GM12801 (cell line): ENCODE results near the gene EPHB1.

Source experiments
- TF ChIP-seq, protein P1 (sequence below): IDR thresholded peaks from one replicate; pipeline ENCODE4 v1.5.1; 2011; ENCODE audit warnings: control low read depth; ENCODE audit not compliant: insufficient read length; ENCODE audit errors: extremely low read depth

Gene EPHB1

GRCh38 chr3:134824791-134825190 is 29.7 kb downstream of the EPHB1 start:
- TF ChIP-seq, protein P1, sequence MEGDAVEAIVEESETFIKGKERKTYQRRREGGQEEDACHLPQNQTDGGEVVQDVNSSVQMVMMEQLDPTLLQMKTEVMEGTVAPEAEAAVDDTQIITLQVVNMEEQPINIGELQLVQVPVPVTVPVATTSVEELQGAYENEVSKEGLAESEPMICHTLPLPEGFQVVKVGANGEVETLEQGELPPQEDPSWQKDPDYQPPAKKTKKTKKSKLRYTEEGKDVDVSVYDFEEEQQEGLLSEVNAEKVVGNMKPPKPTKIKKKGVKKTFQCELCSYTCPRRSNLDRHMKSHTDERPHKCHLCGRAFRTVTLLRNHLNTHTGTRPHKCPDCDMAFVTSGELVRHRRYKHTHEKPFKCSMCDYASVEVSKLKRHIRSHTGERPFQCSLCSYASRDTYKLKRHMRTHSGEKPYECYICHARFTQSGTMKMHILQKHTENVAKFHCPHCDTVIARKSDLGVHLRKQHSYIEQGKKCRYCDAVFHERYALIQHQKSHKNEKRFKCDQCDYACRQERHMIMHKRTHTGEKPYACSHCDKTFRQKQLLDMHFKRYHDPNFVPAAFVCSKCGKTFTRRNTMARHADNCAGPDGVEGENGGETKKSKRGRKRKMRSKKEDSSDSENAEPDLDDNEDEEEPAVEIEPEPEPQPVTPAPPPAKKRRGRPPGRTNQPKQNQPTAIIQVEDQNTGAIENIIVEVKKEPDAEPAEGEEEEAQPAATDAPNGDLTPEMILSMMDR: no peak

DNA sequence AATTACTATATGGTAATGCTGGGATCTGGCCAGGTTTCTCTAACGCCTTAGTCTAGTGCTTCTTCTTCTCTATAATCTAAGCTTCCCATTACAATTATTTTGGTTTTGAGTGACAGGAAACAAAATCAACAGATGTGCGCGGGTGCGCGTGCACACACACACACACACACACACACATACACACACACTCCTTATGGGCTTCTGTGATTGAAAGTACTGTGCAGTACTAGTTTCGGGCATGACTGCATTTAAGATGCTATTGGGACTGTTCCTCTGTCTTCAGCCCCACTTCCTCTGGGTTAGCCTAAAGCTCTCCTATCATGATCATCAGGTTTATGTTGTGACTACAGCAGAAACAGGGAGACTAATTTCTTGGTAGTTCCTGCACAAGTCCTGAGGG is 32.2 kb downstream of the EPHB1 start:
- TF ChIP-seq, protein P1: no peak

DNA sequence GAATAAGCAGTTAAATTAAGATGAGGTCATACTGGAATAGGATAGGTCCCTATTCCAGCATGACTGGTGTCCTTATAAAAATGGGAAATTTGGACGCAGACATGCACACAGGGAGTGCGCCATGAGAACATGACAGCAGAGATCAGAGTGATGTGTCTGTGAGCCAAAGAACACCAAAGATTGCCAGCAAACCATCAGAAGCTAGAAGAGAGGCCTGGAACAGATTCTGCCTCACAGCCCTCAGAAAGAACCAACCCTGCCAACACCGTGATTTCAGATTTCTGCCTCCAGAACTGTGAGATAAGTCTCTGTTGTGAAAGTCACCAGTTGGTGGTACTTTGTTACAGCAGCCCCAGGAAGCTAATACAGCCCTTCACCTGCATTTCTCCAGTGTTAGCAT is 34.7 kb downstream of the EPHB1 start:
- TF ChIP-seq, protein P1: no peak

- TF ChIP-seq, protein P1: no peak
Measured at GRCh38 chr3:134832585-134832984, 37.5 kb downstream of the EPHB1 start.

GRCh38 chr3:134833453-134834163 is 38.5 kb downstream of the EPHB1 start:
- TF ChIP-seq, protein P1: no peak

GRCh38 chr3:134836921-134837320 is 41.9 kb downstream of the EPHB1 start:
- TF ChIP-seq, protein P1: no peak

GRCh38 chr3:134838599-134838998 is 43.5 kb downstream of the EPHB1 start:
- TF ChIP-seq, protein P1: no peak
